ENCODE measurements around the gene MDM2.
A peak's percentile ranks its signal among the peaks of the same experiment; 100 is the strongest.
"Not testable (repeated sequence)": the region's sequence is repeated elsewhere in the genome, so short reads cannot be mapped to it uniquely, and the experiment has no call there.

MDM2 gene

GRCh38 chr12:68785358-68785757 lies 22.6 kb upstream of the MDM2 start:
- H3K27ac ChIP-seq: peak overlapping the region; percentile 95
- no peak for DNase-seq (ENCODE audit: low read depth, low spot score)

- H3K27ac ChIP-seq: peak overlapping the region; percentile 95
- no peak for DNase-seq (ENCODE audit: low read depth, low spot score)
Measured at GRCh38 chr12:68785823-68786222, 22.2 kb upstream of the MDM2 start.

- peak overlapping the region; percentile 95 for H3K27ac ChIP-seq
- no peak for DNase-seq (ENCODE audit: low read depth, low spot score)
Measured at GRCh38 chr12:68786929-68787328, 21.0 kb upstream of the MDM2 start.

DNA sequence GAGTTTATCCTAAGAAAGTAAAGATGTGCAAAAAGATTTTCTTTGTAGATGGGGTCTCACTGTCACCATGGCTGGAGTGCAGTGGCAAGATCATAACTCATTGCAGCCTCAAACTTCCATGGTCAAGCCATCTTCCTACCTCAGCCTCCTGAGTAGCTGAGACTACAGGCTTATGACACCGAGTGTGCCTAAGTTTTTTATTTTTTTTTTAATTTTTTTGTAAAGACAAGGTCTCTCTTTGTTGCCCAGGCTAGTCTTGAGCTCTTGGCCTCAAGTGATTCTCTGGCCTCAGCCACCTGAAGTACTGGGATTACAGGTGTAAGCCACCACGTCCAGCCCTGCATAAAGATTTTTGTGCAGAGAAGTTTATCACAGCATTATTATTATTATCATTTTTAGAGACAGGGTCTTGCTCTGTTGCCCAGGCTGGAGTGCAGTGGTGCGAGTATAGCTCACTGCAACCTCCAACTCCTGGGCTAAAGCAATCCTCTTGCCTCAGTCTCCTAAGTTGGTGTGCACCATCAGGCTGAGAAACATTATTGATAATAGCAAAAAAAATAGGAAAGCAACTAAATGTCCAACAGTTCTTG lies 19.3 kb upstream of the MDM2 start:
- no peak for DNase-seq (ENCODE audit: low read depth, low spot score)
- peak overlapping the region; percentile 95 for H3K27ac ChIP-seq

DNA sequence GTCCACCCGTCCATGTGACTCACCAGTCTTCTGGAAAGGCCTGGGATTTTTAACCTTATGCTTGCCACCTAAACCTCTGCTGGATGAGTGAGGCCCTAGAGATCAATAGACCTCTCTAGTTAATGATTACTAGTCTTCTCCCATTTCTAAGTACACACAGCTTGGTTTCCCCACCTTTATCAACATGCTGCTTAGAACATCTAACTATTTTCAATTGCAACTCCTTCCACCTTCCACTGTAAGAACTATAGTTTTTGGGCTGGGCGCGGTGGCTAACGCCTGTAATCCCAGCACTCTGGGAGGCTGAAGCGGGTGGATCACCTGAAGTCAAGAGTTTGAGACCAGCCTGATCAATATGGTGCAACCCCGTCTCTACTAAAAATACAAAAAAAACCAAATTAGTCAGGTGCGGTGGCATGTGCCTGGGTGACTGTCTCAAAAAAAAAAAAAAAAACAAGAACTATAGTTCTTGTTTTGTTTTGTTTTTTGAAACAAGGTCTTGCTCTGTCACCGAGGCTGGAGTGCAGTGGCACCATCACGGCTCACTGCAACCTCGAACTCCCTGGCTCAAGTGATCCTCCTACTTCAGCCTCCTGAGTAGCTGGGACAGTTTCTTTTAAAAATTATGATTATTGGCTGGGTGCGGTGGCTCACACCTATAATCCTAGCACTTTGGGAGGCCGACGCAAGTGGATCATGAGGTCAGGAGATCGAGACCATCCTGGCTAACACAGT lies 18.7 kb upstream of the MDM2 start:
- no peak for DNase-seq (ENCODE audit: low read depth, low spot score)
- no peak overlapping the region for H3K27ac ChIP-seq

GRCh38 chr12:68790081-68790951 lies 17.7 kb upstream of the MDM2 start:
- no peak for DNase-seq (ENCODE audit: low read depth, low spot score)
- no peak overlapping the region for H3K27ac ChIP-seq

DNA sequence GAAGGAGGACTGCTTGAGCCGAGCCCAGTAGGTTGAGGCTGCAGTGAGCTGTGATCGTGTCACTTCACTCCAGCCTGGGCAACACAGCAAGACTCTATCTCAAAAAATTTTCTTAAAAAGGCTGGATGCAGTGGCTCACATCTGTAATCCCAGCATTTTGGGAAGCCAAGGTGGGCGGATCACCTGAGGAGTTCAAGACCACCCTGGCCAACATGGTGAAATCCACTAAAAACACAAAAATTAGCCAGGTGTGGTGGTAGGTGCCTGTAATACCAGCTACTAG lies 17.1 kb upstream of the MDM2 start:
- H3K27ac ChIP-seq: no peak overlapping the region
- DNase-seq (ENCODE audit: low read depth, low spot score): no peak

- DNase-seq (ENCODE audit: low read depth, low spot score): no peak
- H3K27ac ChIP-seq: no peak overlapping the region
Measured at GRCh38 chr12:68791897-68792481, 16.0 kb upstream of the MDM2 start.

- DNase-seq (ENCODE audit: low read depth, low spot score): no peak
- no peak overlapping the region for H3K27ac ChIP-seq
Measured at GRCh38 chr12:68792952-68793351, 15.0 kb upstream of the MDM2 start.

DNA sequence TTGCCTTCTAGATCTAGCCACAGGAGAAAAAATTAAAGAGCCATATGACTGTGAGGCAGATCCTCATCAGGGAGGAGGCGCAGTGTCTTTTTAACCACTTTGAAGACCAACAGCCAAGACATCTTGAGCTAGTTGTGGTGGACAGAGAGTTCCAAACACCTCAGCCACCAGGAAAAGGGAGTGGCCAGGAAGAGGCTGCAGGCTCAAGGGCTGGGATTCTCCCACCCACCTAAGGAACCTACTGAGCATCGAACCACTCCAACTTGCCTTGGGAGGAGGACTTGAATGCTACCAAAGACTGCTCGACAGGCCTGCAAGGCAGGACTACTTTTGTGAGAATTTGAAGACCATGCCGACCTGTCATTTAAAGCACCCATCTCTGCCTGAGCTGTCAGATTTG lies 14.5 kb upstream of the MDM2 start:
- no peak overlapping the region for H3K27ac ChIP-seq
- DNase-seq (ENCODE audit: low read depth, low spot score): no peak

- peak overlapping the region; percentile 87 for H3K27ac ChIP-seq
- no peak for DNase-seq (ENCODE audit: low read depth, low spot score)
Measured at GRCh38 chr12:68793975-68794652, 13.9 kb upstream of the MDM2 start.

DNA sequence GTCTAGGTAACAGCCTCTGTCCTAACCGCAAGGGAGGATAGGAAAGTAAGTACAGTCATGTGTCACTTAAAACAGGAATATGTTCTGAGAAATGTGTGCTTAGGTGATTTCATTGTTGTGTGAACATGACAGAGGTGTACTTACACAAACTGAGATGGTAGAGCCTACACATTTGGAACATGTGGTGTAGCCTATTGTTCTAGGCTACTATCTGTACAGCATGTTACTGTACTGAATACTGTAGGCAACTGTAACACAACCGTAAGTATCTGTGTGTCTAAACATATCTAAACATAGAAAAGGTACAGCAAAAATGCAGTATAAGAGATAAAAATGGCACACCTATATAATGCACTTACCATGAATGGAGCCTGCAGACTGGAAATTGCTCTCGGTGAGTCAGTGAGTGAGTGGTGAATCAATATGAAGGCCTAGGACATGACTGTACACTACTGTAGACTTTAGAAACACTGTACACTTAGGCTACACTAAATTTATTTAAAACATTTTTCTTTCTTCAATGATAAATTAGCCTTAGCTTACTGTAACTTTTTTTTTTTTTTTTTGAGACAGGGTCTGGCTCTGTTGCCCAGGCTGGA lies 13.2 kb upstream of the MDM2 start:
- DNase-seq (ENCODE audit: low read depth, low spot score): no peak
- H3K27ac ChIP-seq: peak overlapping the region; percentile 87

DNA sequence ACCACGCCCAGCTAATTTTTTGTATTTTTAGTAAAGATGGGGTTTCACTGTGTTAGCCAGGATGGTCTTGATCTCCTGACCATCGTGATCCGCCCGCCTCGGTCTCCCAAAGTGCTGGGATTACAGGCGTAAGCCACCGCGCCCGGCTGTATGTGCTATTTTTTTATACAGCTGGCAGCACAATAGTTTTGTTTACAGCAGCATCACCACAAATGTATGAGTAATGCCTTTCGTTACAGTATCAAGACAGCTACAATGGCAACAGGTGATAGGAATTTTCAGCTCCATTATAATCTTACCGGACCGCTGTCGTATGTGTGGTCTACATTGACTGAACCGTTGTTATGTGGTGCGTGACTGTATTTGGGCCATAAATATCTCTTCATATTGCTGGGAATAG lies 11.6 kb upstream of the MDM2 start:
- no peak overlapping the region for H3K27ac ChIP-seq

DNA sequence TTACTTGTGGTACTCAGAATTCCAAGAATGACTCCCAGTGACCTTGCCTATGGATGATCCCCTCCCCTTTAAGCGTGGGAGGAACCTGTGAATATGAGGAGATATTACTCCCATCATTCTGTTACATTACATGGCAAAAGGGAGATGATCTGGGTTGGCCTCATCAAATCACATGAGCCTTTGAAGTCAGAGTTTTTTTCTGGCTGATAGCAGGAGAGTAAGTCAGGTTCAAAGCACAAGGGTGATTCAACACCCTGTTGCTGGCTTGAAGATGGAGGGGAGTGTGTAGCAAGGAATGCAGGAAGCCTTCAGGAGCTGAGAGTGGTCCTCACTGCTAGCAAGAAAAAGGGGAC lies 9.1 kb upstream of the MDM2 start:
- DNase-seq (ENCODE audit: low read depth, low spot score): no peak

More for the DNA sequence above, 11.6 kb upstream of the MDM2 start:
- DNase-seq (ENCODE audit: low read depth, low spot score): no peak

GRCh38 chr12:68800294-68800693 lies 7.7 kb upstream of the MDM2 start:
- no peak for DNase-seq (ENCODE audit: low read depth, low spot score)
- peak overlapping the region; percentile 34 for H3K27ac ChIP-seq

More for the DNA sequence above, 9.1 kb upstream of the MDM2 start:
- no peak overlapping the region for H3K27ac ChIP-seq

GRCh38 chr12:68801124-68801523 lies 6.9 kb upstream of the MDM2 start:
- peak overlapping the region; percentile 34 for H3K27ac ChIP-seq
- not testable (repeated sequence) for DNase-seq (ENCODE audit: low read depth, low spot score)

DNA sequence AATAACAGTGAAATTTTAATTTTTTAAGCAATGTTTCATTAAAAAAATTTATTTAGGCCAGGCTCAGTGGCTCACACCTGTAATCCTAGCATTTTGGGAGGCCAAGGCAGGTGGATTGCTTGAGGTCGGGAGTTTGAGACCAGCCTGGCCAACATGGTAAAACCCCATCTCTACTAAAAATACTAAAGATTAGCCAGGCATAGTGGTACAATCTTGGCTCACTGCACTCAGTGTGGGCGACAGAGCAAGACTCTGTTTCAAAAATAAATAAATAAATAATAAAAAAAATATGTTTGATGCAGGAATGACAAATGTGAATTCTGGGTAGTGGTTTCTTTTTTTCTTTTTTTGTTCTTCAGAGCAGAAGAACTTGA lies 5.6 kb upstream of the MDM2 start:
- not testable (repeated sequence) for DNase-seq (ENCODE audit: low read depth, low spot score)

GRCh38 chr12:68802911-68803651 lies 4.9 kb upstream of the MDM2 start:
- not testable (repeated sequence) for H3K27ac ChIP-seq; DNase-seq (ENCODE audit: low read depth, low spot score)

More for the DNA sequence above, 5.6 kb upstream of the MDM2 start:
- H3K27ac ChIP-seq: peak overlapping the region; percentile 34

DNA sequence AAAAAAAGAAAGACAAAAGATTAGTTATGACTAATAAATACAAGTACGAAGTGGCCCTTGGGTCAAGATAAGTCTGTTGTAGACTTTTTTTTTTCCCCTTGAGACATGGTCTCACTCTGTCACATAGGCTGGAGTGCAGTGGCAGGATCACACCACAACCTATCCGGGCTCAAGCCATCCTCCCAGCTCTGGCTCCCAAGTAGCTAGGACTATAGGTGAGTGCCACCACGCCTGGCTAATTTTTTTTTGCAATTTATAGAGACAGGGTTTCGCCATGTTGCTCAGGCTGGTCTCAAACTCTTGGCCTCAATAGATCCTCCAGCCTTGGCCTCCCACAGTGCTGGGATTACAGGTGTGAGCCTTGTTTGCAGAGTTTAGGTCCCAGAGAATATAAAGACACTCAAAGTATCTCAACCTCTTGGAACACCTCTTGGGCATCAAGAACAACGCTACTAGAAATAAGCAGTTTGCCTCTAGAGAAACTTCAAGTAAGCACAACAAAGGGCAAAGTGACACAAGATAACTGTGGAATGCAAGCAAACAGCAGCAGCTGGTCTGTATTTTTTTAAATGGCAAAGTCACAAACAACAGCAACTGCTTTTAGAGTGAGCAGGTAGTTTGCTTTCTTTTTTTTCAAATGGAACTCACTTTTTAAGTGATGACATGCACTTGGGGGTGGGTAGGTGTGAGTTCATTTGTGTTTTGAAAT lies 3.9 kb upstream of the MDM2 start:
- no peak overlapping the region for H3K27ac ChIP-seq
- DNase-seq (ENCODE audit: low read depth, low spot score): no peak
